Endothelial cell (in vitro differentiated cells): ENCODE data around the gene MARS1. TPM values are rescaled to one million over a fixed set of nuclear protein-coding genes. Genes with fewer than 3 reads are reported as not detected.
A peak's percentile ranks its signal among the peaks of the same experiment; 100 is the strongest.
"Not testable (repeated sequence)": the region's sequence is repeated elsewhere in the genome, so short reads cannot be mapped to it uniquely, and the experiment has no call there.

Source experiments
- DNase-seq: peaks from one replicate; pipeline ENCODE4 v3.0.0; 2021; ENCODE audit warnings: low spot score
- H3K27ac Mint-ChIP-seq: one replicate; pipeline ENCODE4 v1.8.0; 2021; ENCODE audit warnings: mixed read lengths, inconsistent platforms; ENCODE audit not compliant: unreplicated experiment
- H3K27me3 Mint-ChIP-seq: one replicate; pipeline ENCODE4 v1.8.0; 2021; ENCODE audit warnings: mild to moderate bottlenecking, moderate library complexity, mixed read lengths, inconsistent platforms; ENCODE audit not compliant: unreplicated experiment
- H3K36me3 Mint-ChIP-seq: one replicate; pipeline ENCODE4 v1.8.0; 2021; ENCODE audit warnings: mild to moderate bottlenecking, low read depth, mixed read lengths, inconsistent platforms; ENCODE audit not compliant: unreplicated experiment
- H3K4me1 Mint-ChIP-seq: one replicate; pipeline ENCODE4 v1.8.0; 2021; ENCODE audit warnings: mild to moderate bottlenecking, mixed read lengths, inconsistent platforms; ENCODE audit not compliant: unreplicated experiment
- H3K4me3 Mint-ChIP-seq: one replicate; pipeline ENCODE4 v1.8.0; 2021; ENCODE audit warnings: mild to moderate bottlenecking, mixed read lengths, inconsistent platforms; ENCODE audit not compliant: unreplicated experiment
- H3K9me3 Mint-ChIP-seq: one replicate; pipeline ENCODE4 v1.8.0; 2021; ENCODE audit warnings: mixed read lengths, inconsistent platforms; ENCODE audit not compliant: unreplicated experiment
- CTCF ChIP-seq: fragments of 200-600 bp; sonication (generic); IDR thresholded peaks from one replicate; pipeline ENCODE4 v1.5.0; 2021; ENCODE audit warnings: antibody characterized with exemption; ENCODE audit not compliant: unreplicated experiment
- total RNA-seq: library from RNA; stranded (reverse); fragmentation: NEBNext Ultra II Directional; extraction: Animal tissue kit (Norgen Biotek cat#: 25700); gene quantifications from one replicate; pipeline ENCODE4 v1.2.1, GENCODE V29; 2021; ENCODE audit not compliant: unreplicated experiment

Gene MARS1
- total RNA-seq, 1 donor from 2014 or later, result 183 TPM

- Mint-ChIP-seq H3K36me3 (peaks cover 56% of the 10 kb centered on the region), H3K4me3 (no peak overlapping the region), H3K27ac (no peak overlapping the region), H3K4me1 (peaks cover under 1% of the 10 kb centered on the region), H3K27me3 (peaks cover 5% of the 10 kb centered on the region), H3K9me3 (no peaks in the 10 kb centered on the region)
- TF ChIP-seq CTCF, result no peak
- no peak for DNase-seq
These were observed 23.9 kb downstream of the MARS1 start for GRCh38 chr12:57511588-57512325.

- no peak overlapping the region for H3K4me3 Mint-ChIP-seq
- peaks cover 6% of the 10 kb centered on the region for H3K27me3 Mint-ChIP-seq
- peaks cover 9% of the 10 kb centered on the region for H3K4me1 Mint-ChIP-seq
- H3K9me3 Mint-ChIP-seq, result no peaks in the 10 kb centered on the region
- no peak for DNase-seq
- peaks cover 65% of the 10 kb centered on the region for H3K36me3 Mint-ChIP-seq
- TF ChIP-seq CTCF, result no peak
- no peak overlapping the region for H3K27ac Mint-ChIP-seq
These were observed 24.8 kb downstream of the MARS1 start for GRCh38 chr12:57512665-57513064.

GRCh38 chr12:57513266-57513665 lies 25.4 kb downstream of the MARS1 start:
- DNase-seq, result no peak
- Mint-ChIP-seq H3K9me3 (no peaks in the 10 kb centered on the region), H3K27ac (no peak overlapping the region), H3K4me3 (no peak overlapping the region), H3K27me3 (peaks cover 6% of the 10 kb centered on the region), H3K4me1 (peaks cover 10% of the 10 kb centered on the region), H3K36me3 (peaks cover 69% of the 10 kb centered on the region)
- TF ChIP-seq CTCF, result no peak

- H3K9me3 Mint-ChIP-seq, H3K27ac Mint-ChIP-seq, H3K27me3 Mint-ChIP-seq, H3K4me3 Mint-ChIP-seq, DNase-seq: not testable (repeated sequence)
- H3K4me1 Mint-ChIP-seq, result peaks cover 14% of the 10 kb centered on the region
- H3K36me3 Mint-ChIP-seq, result peaks cover 68% of the 10 kb centered on the region
These were observed 25.8 kb downstream of the MARS1 start for GRCh38 chr12:57513677-57514076.

GRCh38 chr12:57514246-57514645 lies 26.4 kb downstream of the MARS1 start:
- H3K36me3 Mint-ChIP-seq, result peaks cover 68% of the 10 kb centered on the region
- peaks cover 20% of the 10 kb centered on the region for H3K4me1 Mint-ChIP-seq
- H3K27ac Mint-ChIP-seq, result not testable (repeated sequence)

GRCh38 chr12:57514720-57515407 lies 27.0 kb downstream of the MARS1 start:
- H3K4me1 Mint-ChIP-seq, result peaks cover 22% of the 10 kb centered on the region
- H3K27me3 Mint-ChIP-seq, result peaks cover 8% of the 10 kb centered on the region

More at GRCh38 chr12:57514246-57514645, 26.4 kb downstream of the MARS1 start:
- not testable (repeated sequence) for H3K9me3 Mint-ChIP-seq, H3K27me3 Mint-ChIP-seq, DNase-seq
- H3K4me3 Mint-ChIP-seq, result peak overlapping the region; percentile 31

More at GRCh38 chr12:57514720-57515407, 27.0 kb downstream of the MARS1 start:
- Mint-ChIP-seq H3K27ac (peak overlapping the region; percentile 67), H3K9me3 (no peaks in the 10 kb centered on the region), H3K36me3 (peaks cover 64% of the 10 kb centered on the region), H3K4me3 (peak overlapping the region; percentile 31)
- DNase-seq, result no peak
- no peak for TF ChIP-seq CTCF
